ENCODE measurements around the gene RIN1. TPM values are rescaled to one million over a fixed set of nuclear protein-coding genes. Genes with fewer than 3 reads are reported as not detected.

RIN1 gene
- total and polyA plus RNA-seq, 2 of the 13 experiments (the other 11 are each of a cell fraction or from before 2014, with no cell fraction given) = 2.4 to 4.1 TPM

- TF ChIP-seq ZNF609 (CRISPR knock-in tag; IDR thresholded peaks at IDR 0.05; ENCODE audit: borderline replicate concordance) (no peak; the same call in 1 of the 2 replicates), ARHGAP35 (CRISPR knock-in tag; IDR thresholded peaks at IDR 0.05; ENCODE audit: borderline replicate concordance) (no peak), RBFOX2 (IDR thresholded peaks at IDR 0.05; ENCODE audit: low read depth, low read length) (peak; percentile 58), AKNA (CRISPR knock-in tag; IDR thresholded peaks at IDR 0.05; ENCODE audit: borderline replicate concordance) (no peak), ZFP90 (CRISPR knock-in tag; IDR thresholded peaks at IDR 0.05; ENCODE audit: borderline replicate concordance) (no peak), CBFB (CRISPR knock-in tag; IDR thresholded peaks at IDR 0.05) (peak; percentile 69; the same call in 1 of the 2 replicates), LRRFIP1 (CRISPR knock-in tag; conservative IDR thresholded peaks at IDR 0.05) (no peak), PHF8 (CRISPR knock-in tag; IDR thresholded peaks at IDR 0.05) (peak; percentile 57; the same call in 1 of the 2 replicates), MEF2D (CRISPR knock-in tag; IDR thresholded peaks at IDR 0.05) (no peak; the same call in 1 of the 2 replicates), ZNF597 (CRISPR knock-in tag; IDR thresholded peaks at IDR 0.05) (no peak), BRF2 (CRISPR knock-in tag; IDR thresholded peaks at IDR 0.05) (peak; percentile 22; the same call in 1 of the 2 replicates), ZNF790 (CRISPR knock-in tag; IDR thresholded peaks at IDR 0.05; ENCODE audit: borderline replicate concordance) (no peak), ZNF788 (CRISPR knock-in tag; IDR thresholded peaks at IDR 0.05; ENCODE audit: borderline replicate concordance) (peak; percentile 68; the same call in 1 of the 2 replicates)
These were observed 24.2 kb downstream of the RIN1 start (continued) for GRCh38 chr11:66311965-66312548.

Data from HepG2 (cell line).